ENCODE data around the gene TBPL1. TPM values are rescaled to one million over a fixed set of nuclear protein-coding genes. Genes with fewer than 3 reads are reported as not detected.

TBPL1 gene
- total and polyA plus RNA-seq, 2 of the 13 experiments (the other 11 are each of a cell fraction or from before 2014, with no cell fraction given), result 25.3 to 39.3 TPM

DNA sequence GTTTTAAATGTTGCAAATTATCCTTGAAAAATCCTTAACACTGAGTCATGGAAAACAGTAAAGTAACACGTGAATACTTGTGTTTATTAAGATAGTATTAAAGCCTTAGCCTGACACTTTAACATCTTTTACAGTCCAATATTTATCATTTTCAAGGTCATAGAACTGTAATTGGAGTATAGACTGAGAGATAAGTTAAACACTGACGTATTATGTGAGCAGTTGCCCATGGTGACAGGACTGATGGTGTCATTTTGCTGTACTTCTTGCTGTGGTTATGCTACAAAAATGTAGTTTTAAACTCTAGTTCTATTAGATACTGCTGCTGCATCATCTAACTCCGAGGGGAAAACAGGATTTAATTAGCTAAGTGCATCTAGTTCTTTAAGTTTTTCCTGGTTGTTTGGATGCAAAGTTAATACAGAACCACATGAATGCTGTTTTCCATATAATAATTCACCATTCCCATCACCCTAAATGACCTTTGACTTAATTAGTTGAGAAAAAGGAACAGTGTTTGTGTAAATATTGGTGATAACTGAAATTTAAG, 61.6 kb downstream of the TBPL1 start:
- no peak for DNase-seq (ENCODE audit: low spot score)
- in situ Hi-C loops (cut with HindIII; ENCODE audit: extremely low pct_ligation_motif_present, low pct_unique_long_range_greater_than_20kb) (no loop called here), intact Hi-C loops (cut with micrococcal nuclease; ENCODE audit: unreplicated experiment) (no loop called here)
- no peak overlapping the region for H3K27ac ChIP-seq (ENCODE audit: extremely low read length, insufficient read depth, low read length)
- H3K4me2 ChIP-seq (ENCODE audit: low read depth, low read length), result no peak overlapping the region
- no peaks in the 10 kb centered on the region for H4K20me1 ChIP-seq (ENCODE audit: insufficient read depth, low read length)
- no peaks in the 10 kb centered on the region for H3K79me2 ChIP-seq (ENCODE audit: insufficient read depth, low read length)
- H3K9ac ChIP-seq (ENCODE audit: insufficient read depth, low read depth, low read length), result no peak overlapping the region
- ChIA-PET POLR2A (no interaction called here), CTCF (ENCODE audit: low intra/inter-chr PET ratio, low total read pairs) (no interaction called here)
- H3K9me3 ChIP-seq (ENCODE audit: low read length), result no peaks in the 10 kb centered on the region
- H3K4me3 ChIP-seq (replicated peaks in 1 of 3; ENCODE audit: insufficient read depth in 1 of 3, low read depth in 2 of 3, low read length in 3 of 3), result no peak overlapping the region
- peaks cover 9% of the 10 kb centered on the region; the same call in 1 of the 2 replicates for H3K4me1 ChIP-seq (ENCODE audit: insufficient read depth, low read length)
- no peak for ATAC-seq
- WGBS (ENCODE audit: low lambda C conversion rate), result 12% methylated on average over 3 of the region's 3 CpGs
- H2AFZ ChIP-seq (ENCODE audit: low read length), result no peak overlapping the region
- BruUV-seq (replicated peaks), result no TSS peak
- H3K27me3 ChIP-seq (ENCODE audit: control insufficient read depth in 1 of 2, insufficient read depth in 2 of 2, low read length in 2 of 2), result peaks cover 0 to 6% of the 10 kb centered on the region in 2 experiments; a peak in 1 of 5 replicates
- FAIRE-seq, result no peak
- no peaks in the 10 kb centered on the region for H3K36me3 ChIP-seq (replicated peaks in 1 of 2; ENCODE audit: control insufficient read depth in 1 of 2, insufficient read depth in 2 of 2, low read length in 2 of 2)
- no peak for TF ChIP-seq PITX1 (CRISPR knock-in tag; IDR thresholded peaks at IDR 0.05)
- TF ChIP-seq GMEB2 (CRISPR knock-in tag; IDR thresholded peaks at IDR 0.05; ENCODE audit: low read depth), result no peak

DNA sequence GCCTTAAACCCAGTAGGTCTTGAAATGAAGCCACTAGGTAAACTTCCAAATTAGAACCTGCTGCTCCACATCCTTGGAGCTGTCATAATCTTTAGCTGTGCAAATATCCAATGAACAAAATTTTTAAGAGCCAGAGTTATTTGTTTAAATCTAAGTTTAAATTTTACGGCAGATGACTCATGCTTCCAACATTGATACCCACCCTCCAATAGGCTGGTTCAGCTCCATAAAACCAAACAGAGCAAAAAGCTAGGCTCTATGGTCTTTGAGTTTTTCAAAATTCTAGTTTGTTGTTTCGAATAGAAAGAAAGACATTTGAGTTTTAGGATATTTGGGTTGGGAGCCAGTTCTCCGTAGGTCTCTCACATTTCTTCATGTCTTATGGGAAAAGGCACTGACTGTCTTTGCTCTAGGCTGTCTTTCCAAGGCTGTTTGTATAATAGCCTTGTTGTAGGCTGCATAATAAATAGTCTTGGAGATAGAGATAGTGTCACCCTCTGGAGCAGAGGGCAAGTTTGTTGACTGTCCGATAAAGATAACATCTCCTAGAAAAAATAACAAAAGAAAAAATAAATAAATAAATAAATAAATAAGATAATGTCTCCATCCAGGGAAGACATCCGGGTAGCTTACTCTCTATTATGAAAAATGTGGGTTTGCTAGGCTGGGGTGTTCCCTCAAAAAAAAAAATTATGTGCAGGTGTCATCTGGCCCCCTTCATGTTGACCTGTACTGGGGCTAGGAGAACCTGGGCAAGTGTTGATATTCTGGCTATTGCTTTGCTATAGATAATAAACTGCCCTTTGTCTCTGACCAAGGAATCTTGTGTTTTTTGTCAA, 62.9 kb downstream of the TBPL1 start:
- no peak overlapping the region for H3K4me2 ChIP-seq (ENCODE audit: low read depth, low read length)
- H3K4me3 ChIP-seq (replicated peaks in 1 of 3; ENCODE audit: insufficient read depth in 1 of 3, low read depth in 2 of 3, low read length in 3 of 3), result no peak overlapping the region
- peaks cover 9% of the 10 kb centered on the region; the same call in 1 of the 2 replicates for H3K4me1 ChIP-seq (ENCODE audit: insufficient read depth, low read length)
- no peaks in the 10 kb centered on the region for H3K79me2 ChIP-seq (ENCODE audit: insufficient read depth, low read length)
- H3K27ac ChIP-seq (ENCODE audit: extremely low read length, insufficient read depth, low read length), result no peak overlapping the region
- H4K20me1 ChIP-seq (ENCODE audit: insufficient read depth, low read length), result no peaks in the 10 kb centered on the region
- DNase-seq (ENCODE audit: low spot score), result no peak
- in situ Hi-C loops (cut with HindIII; ENCODE audit: extremely low pct_ligation_motif_present, low pct_unique_long_range_greater_than_20kb), result no loop called here
- ChIA-PET POLR2A (no interaction called here), CTCF (ENCODE audit: low intra/inter-chr PET ratio, low total read pairs) (no interaction called here)
- no TSS peak for BruUV-seq (replicated peaks)
- no peak overlapping the region for H3K9ac ChIP-seq (ENCODE audit: insufficient read depth, low read depth, low read length)
- H3K27me3 ChIP-seq (ENCODE audit: control insufficient read depth in 1 of 2, insufficient read depth in 2 of 2, low read length in 2 of 2), result peaks cover 0 to 2% of the 10 kb centered on the region in 2 experiments; a peak in 1 of 5 replicates
- no peak for FAIRE-seq
- no peak for TF ChIP-seq ARNTL (CRISPR knock-in tag; IDR thresholded peaks at IDR 0.05)
- no peak for TF ChIP-seq ZNF761 (CRISPR knock-in tag; conservative IDR thresholded peaks at IDR 0.05)
- ATAC-seq, result no peak
- H3K9me3 ChIP-seq (ENCODE audit: low read length), result no peaks in the 10 kb centered on the region
- no peak overlapping the region for H2AFZ ChIP-seq (ENCODE audit: low read length)
- H3K36me3 ChIP-seq (replicated peaks in 1 of 2; ENCODE audit: control insufficient read depth in 1 of 2, insufficient read depth in 2 of 2, low read length in 2 of 2), result no peaks in the 10 kb centered on the region
- intact Hi-C loops (cut with micrococcal nuclease; ENCODE audit: unreplicated experiment), result no loop called here
- 43% methylated on average over 5 of the region's 5 CpGs for WGBS (ENCODE audit: low lambda C conversion rate)
